HEK293 (cell line): Measurements from ENCODE around the gene IL1RAPL1.

Experiments used
- CTCF ChIA-PET: fragments of 350-600 bp; formaldehyde crosslinking; extraction: SDS; loops from one replicate; lab custom pipeline; 2021; ENCODE audit warnings: antibody characterized with exemption; lab: Yijun Ruan, JAX
- POLR2A ChIA-PET: fragments of 300-600 bp; formaldehyde crosslinking; extraction: SDS; loops from one replicate; lab custom pipeline; 2020; ENCODE audit warnings: antibody characterized with exemption, inconsistent platforms; lab: Yijun Ruan, JAX
- H3K27ac ChIP-seq: fragments of 200-500 bp; sonication (Bioruptor generic); 2 replicates; pipeline ENCODE4 v1.5.1; 2014; ENCODE audit warnings: low read depth, low read length, control low read depth, inconsistent platforms; ENCODE audit errors: extremely low read depth
- H3K36me3 ChIP-seq, 2 experiments: fragments of 200-500 bp in 1 of 2; sonication (Bioruptor generic) in 1 of 2; 1 replicate in 1 of 2; 2 replicates in 1 of 2; pipeline ENCODE4 v1.5.1; 2014 to 2017; ENCODE audit warnings: inconsistent platforms in 2 of 2, low read length in 2 of 2; ENCODE audit not compliant: control insufficient read depth in 2 of 2, insufficient read depth in 1 of 2
- H3K4me1 ChIP-seq: fragments of 200-500 bp; sonication (Bioruptor generic); 2 replicates; pipeline ENCODE4 v1.5.1; 2014; ENCODE audit warnings: mild to moderate bottlenecking, low read length, inconsistent platforms; ENCODE audit not compliant: control insufficient read depth, insufficient read depth
- H3K4me3 ChIP-seq: 2 replicates; pipeline ENCODE4 v1.5.1; 2011; ENCODE audit warnings: low read depth, mild to moderate bottlenecking, control low read depth, low read length, moderate library complexity
- H3K9me3 ChIP-seq: fragments of 200-500 bp; sonication (Bioruptor generic); 2 replicates; pipeline ENCODE4 v1.5.1; 2014; ENCODE audit warnings: low read depth, low read length, inconsistent platforms; ENCODE audit not compliant: control insufficient read depth, insufficient read depth
- AEBP2 ChIP-seq: fragments of 450-650 bp; formaldehyde crosslinking; IDR thresholded peaks from 2 replicates; pipeline ENCODE4 v1.5.1; 2016; ENCODE audit warnings: missing biosample characterization, missing genetic modification characterization, borderline replicate concordance
- ATF2 ChIP-seq: fragments of 450-650 bp; formaldehyde crosslinking; IDR thresholded peaks from 2 replicates; pipeline ENCODE4 v1.5.1; 2016; ENCODE audit warnings: missing biosample characterization, missing genetic modification characterization, low read depth
- HIC1 ChIP-seq: fragments of 450-650 bp; formaldehyde crosslinking; IDR thresholded peaks from 2 replicates; pipeline ENCODE4 v1.5.1; 2016; ENCODE audit warnings: missing biosample characterization, missing genetic modification characterization
- MYNN ChIP-seq: fragments of 450-650 bp; formaldehyde crosslinking; IDR thresholded peaks from 2 replicates; pipeline ENCODE4 v1.5.1; 2016; ENCODE audit warnings: missing biosample characterization, missing genetic modification characterization, borderline replicate concordance
- SALL2 ChIP-seq: fragments of 450-650 bp; formaldehyde crosslinking; IDR thresholded peaks from 2 replicates; pipeline ENCODE4 v1.5.0; 2017; ENCODE audit warnings: missing biosample characterization, mild to moderate bottlenecking, missing genetic modification characterization, borderline replicate concordance
- SP3 ChIP-seq: fragments of 450-650 bp; formaldehyde crosslinking; IDR thresholded peaks from 2 replicates; pipeline ENCODE4 v1.5.1; 2016; ENCODE audit warnings: missing biosample characterization, missing genetic modification characterization
- ZBTB1 ChIP-seq: fragments of 450-650 bp; formaldehyde crosslinking; IDR thresholded peaks from 2 replicates; pipeline ENCODE4 v1.5.1; 2016; ENCODE audit warnings: missing biosample characterization, missing genetic modification characterization
- ZBTB10 ChIP-seq: fragments of 450-650 bp; formaldehyde crosslinking; IDR thresholded peaks from 2 replicates; pipeline ENCODE4 v1.5.1; 2016; ENCODE audit warnings: missing biosample characterization, missing genetic modification characterization
- ZBTB17 ChIP-seq: fragments of 450-650 bp; formaldehyde crosslinking; IDR thresholded peaks from 2 replicates; pipeline ENCODE4 v1.5.1; 2016; ENCODE audit warnings: missing biosample characterization, missing genetic modification characterization
- ZNF133 ChIP-seq: fragments of 450-650 bp; formaldehyde crosslinking; IDR thresholded peaks from 2 replicates; pipeline ENCODE4 v1.5.1; 2016; ENCODE audit warnings: missing biosample characterization, missing genetic modification characterization
- ZNF138 ChIP-seq: fragments of 450-650 bp; formaldehyde crosslinking; IDR thresholded peaks from 2 replicates; pipeline ENCODE4 v1.5.1; 2016; ENCODE audit warnings: missing biosample characterization, missing genetic modification characterization, borderline replicate concordance
- ZNF175 ChIP-seq: fragments of 450-650 bp; formaldehyde crosslinking; IDR thresholded peaks from 2 replicates; pipeline ENCODE4 v1.5.1; 2016; ENCODE audit warnings: missing biosample characterization, missing genetic modification characterization
- ZNF223 ChIP-seq: fragments of 450-650 bp; formaldehyde crosslinking; IDR thresholded peaks from 2 replicates; pipeline ENCODE4 v1.5.1; 2016; ENCODE audit warnings: missing biosample characterization, missing genetic modification characterization
- ZNF416 ChIP-seq: fragments of 450-650 bp; formaldehyde crosslinking; IDR thresholded peaks from 2 replicates; pipeline ENCODE4 v1.5.1; 2016; ENCODE audit warnings: missing biosample characterization, missing genetic modification characterization
- ZNF488 ChIP-seq: fragments of 450-650 bp; formaldehyde crosslinking; IDR thresholded peaks from 2 replicates; pipeline ENCODE4 v1.5.1; 2016; ENCODE audit warnings: missing biosample characterization, missing genetic modification characterization
- ZNF529 ChIP-seq: fragments of 450-650 bp; formaldehyde crosslinking; IDR thresholded peaks from 2 replicates; pipeline ENCODE4 v1.5.1; 2017; ENCODE audit warnings: missing genetic modification characterization, missing biosample characterization; ENCODE audit not compliant: insufficient replicate concordance
- ZNF555 ChIP-seq: fragments of 450-650 bp; formaldehyde crosslinking; conservative IDR thresholded peaks from 2 replicates; pipeline ENCODE4 v1.5.1; 2017; ENCODE audit warnings: missing biosample characterization, mild to moderate bottlenecking, missing genetic modification characterization, inconsistent platforms
- ZNF610 ChIP-seq: fragments of 450-650 bp; formaldehyde crosslinking; IDR thresholded peaks from 2 replicates; pipeline ENCODE4 v1.5.1; 2016; ENCODE audit warnings: missing biosample characterization, missing genetic modification characterization, borderline replicate concordance
- ZNF704 ChIP-seq: fragments of 450-650 bp; formaldehyde crosslinking; IDR thresholded peaks from 2 replicates; pipeline ENCODE4 v1.5.1; 2016; ENCODE audit warnings: missing biosample characterization, missing genetic modification characterization
- ZNF791 ChIP-seq: fragments of 450-650 bp; formaldehyde crosslinking; IDR thresholded peaks from 2 replicates; pipeline ENCODE4 v1.5.1; 2016; ENCODE audit warnings: missing biosample characterization, missing genetic modification characterization
- ZNF837 ChIP-seq: fragments of 450-650 bp; formaldehyde crosslinking; IDR thresholded peaks from 2 replicates; pipeline ENCODE4 v1.5.1; 2016; ENCODE audit warnings: missing biosample characterization, missing genetic modification characterization

IL1RAPL1 gene

GRCh38 chrX:28969126-28969525 is 381.9 kb downstream of the IL1RAPL1 start:
- no peaks in the 10 kb centered on the region for H3K9me3 ChIP-seq
- H3K27ac ChIP-seq, result no peak overlapping the region
- TF ChIP-seq ZBTB1 (tag by site-specific recombination), result no peak
- TF ChIP-seq ZNF223 (tag by site-specific recombination), result no peak
- no peak for TF ChIP-seq ZNF488 (tag by site-specific recombination)
- TF ChIP-seq ZBTB17, result no peak
- TF ChIP-seq MYNN (tag by site-specific recombination), result no peak
- no peak for TF ChIP-seq ZNF555 (tag by site-specific recombination)
- H3K4me1 ChIP-seq, result no peaks in the 10 kb centered on the region
- CTCF ChIA-PET, result no interaction called here
- no peaks in the 10 kb centered on the region for H3K36me3 ChIP-seq
- POLR2A ChIA-PET, result no interaction called here
- no peak overlapping the region for H3K4me3 ChIP-seq

GRCh38 chrX:28979877-28980276 is 392.6 kb downstream of the IL1RAPL1 start:
- H3K36me3 ChIP-seq, result no peaks in the 10 kb centered on the region
- ChIA-PET CTCF (interaction anchor here (0.7 kb wide), 1 partner anchor 14 kb away, joined by 3 read pairs; no protein-coding TSS in a partner anchor), POLR2A (interaction anchor here (0.6 kb wide), 1 partner anchor 1745 kb away, joined by 4 read pairs; no protein-coding TSS in a partner anchor)
- no peaks in the 10 kb centered on the region for H3K4me1 ChIP-seq
- no peaks in the 10 kb centered on the region for H3K9me3 ChIP-seq
- TF ChIP-seq ZNF791 (no peak), ZNF138 (tag by site-specific recombination) (no peak), ZNF704 (tag by site-specific recombination) (no peak), ZNF837 (tag by site-specific recombination) (no peak), SP3 (tag by site-specific recombination) (no peak), HIC1 (tag by site-specific recombination) (no peak), SALL2 (tag by site-specific recombination) (no peak)
- TF ChIP-seq, all 188 proteins: peak for 0
- Histone ChIP-seq H3K4me3 (no peak overlapping the region), H3K27ac (no peak overlapping the region)

GRCh38 chrX:28981952-28982351 is 394.7 kb downstream of the IL1RAPL1 start:
- Histone ChIP-seq H3K27ac (no peak overlapping the region), H3K36me3 (no peaks in the 10 kb centered on the region), H3K9me3 (no peaks in the 10 kb centered on the region), H3K4me3 (no peak overlapping the region), H3K4me1 (no peaks in the 10 kb centered on the region)
- ChIA-PET CTCF (no interaction called here), POLR2A (no interaction called here)
- TF ChIP-seq ATF2 (tag by site-specific recombination), result no peak
- no peak for TF ChIP-seq ZNF133 (tag by site-specific recombination)
- no peak for TF ChIP-seq ZNF416 (tag by site-specific recombination)
- no peak for TF ChIP-seq ZBTB10 (tag by site-specific recombination)
- TF ChIP-seq ZNF610 (tag by site-specific recombination), result no peak
- no peak for TF ChIP-seq ZNF175 (tag by site-specific recombination)
- TF ChIP-seq AEBP2 (tag by site-specific recombination), result no peak
- no peak for TF ChIP-seq ZNF529
